ENCODE results near the gene TYK2. TPM values are rescaled to one million over a fixed set of nuclear protein-coding genes. Genes with fewer than 3 reads are reported as not detected.

TYK2 gene
- total RNA-seq, 4 donors from 2014 or later = 48.2 to 115 (median 64.8) TPM

DNA sequence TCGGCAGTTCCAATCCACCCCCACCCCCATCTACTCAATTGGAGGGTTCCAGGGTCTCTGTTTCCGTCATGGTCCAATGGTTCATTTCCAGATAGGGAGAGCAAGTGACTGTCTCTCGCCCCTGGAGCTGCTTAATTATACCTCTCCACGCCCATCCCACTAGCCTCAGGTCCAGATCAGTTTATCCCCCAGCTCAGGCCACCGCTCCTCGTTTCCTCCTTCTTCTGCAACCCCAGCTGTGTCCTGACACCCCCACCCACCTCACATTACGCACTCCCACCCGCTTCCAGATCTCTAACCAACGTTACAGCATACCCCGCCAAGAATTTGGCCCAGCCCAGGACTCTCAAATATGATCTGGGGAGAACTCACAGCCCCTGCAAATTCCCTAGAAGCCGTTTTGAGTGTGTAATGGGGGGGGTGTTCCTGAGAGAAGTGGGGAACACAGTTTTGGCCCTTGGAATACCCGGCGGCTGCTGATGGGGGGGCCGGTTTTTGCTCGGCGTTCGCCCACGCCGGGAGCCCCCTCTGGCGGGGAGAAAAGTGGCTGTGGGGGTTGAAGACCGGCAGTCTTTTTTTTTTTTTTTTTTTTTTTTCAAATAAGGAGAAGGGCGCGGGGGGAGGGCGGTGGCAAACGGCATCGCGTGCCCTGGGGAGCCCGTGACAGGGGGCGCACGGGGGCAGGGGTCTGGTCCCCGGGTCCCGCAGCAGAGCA lies 38.3 kb upstream of the TYK2 start:
- TF ChIP-seq, protein P1, sequence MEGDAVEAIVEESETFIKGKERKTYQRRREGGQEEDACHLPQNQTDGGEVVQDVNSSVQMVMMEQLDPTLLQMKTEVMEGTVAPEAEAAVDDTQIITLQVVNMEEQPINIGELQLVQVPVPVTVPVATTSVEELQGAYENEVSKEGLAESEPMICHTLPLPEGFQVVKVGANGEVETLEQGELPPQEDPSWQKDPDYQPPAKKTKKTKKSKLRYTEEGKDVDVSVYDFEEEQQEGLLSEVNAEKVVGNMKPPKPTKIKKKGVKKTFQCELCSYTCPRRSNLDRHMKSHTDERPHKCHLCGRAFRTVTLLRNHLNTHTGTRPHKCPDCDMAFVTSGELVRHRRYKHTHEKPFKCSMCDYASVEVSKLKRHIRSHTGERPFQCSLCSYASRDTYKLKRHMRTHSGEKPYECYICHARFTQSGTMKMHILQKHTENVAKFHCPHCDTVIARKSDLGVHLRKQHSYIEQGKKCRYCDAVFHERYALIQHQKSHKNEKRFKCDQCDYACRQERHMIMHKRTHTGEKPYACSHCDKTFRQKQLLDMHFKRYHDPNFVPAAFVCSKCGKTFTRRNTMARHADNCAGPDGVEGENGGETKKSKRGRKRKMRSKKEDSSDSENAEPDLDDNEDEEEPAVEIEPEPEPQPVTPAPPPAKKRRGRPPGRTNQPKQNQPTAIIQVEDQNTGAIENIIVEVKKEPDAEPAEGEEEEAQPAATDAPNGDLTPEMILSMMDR (IDR thresholded peaks at IDR 0.05) = no peak
- TF ChIP-seq POLR2A (IDR thresholded peaks at IDR 0.05) = no peak
- DNase-seq (ENCODE audit: low spot score in 2 of 2) = peak in 1 of 2 donors; percentile 75
- H3K4me3 ChIP-seq (ENCODE audit: low read depth, poor library complexity, severe bottlenecking) = no peak overlapping the region
- intact Hi-C loops (cut with DNase I; ENCODE audit: low total_unique reads) = no loop called here
- WGBS, 2 donors = 1 to 3% methylated on average over 21 to 25 of the region's 32 CpGs

DNA sequence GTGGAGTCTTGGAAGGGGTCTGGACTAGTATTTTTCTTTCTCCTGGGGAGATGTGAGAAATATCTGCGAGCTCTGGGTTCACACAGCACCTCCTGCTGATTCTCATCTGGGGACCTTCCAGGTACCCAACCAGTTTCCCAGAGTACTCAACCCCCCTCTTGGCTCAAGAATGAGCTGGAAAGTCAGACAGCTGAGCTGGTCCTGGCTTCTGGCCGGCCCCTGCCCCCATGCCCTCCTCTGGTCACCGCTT lies 37.8 kb upstream of the TYK2 start:
- no peak for DNase-seq (ENCODE audit: low spot score in 2 of 2)
- H3K4me3 ChIP-seq (ENCODE audit: low read depth, poor library complexity, severe bottlenecking) = no peak overlapping the region
- intact Hi-C loops (cut with DNase I; ENCODE audit: low total_unique reads) = no loop called here
- 3 to 6% methylated on average over 3 of the region's 3 CpGs for WGBS, 2 donors
- TF ChIP-seq POLR2A (IDR thresholded peaks at IDR 0.05) = no peak
- TF ChIP-seq, protein P1 (IDR thresholded peaks at IDR 0.05) = no peak

DNA sequence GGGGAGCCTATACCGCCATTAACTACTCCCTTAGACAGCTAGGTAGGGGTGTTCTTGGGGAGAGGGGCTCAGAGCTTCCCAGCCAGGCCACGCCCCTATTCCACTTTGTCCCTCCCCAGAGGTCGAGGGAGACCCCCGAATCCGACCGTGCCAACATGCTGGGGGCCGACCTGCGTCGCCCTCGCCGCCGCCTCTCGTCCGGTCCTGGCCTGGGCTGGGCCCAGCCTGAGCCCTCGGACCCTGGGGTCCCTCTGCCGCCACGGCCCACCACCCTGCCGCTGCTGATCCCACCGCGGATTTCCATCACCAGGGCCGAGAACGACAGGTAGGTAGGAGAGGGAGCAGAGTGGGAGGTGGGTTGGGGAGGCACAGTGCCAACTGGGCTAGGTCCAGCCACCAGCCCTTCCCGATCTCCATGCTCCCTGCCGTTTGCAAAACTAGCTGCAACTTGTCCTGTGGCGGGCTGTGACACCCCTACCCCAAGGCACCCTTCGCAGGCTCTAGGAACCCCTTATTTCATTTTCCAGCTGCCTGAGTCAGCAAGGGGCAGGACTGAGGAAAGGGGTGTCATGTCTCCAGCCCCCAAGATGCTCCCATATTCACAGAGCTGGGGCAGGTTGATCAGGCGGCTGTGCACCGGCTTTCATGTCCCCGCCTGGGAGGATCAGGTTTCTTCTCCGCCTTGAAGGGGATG lies 37.3 kb upstream of the TYK2 start:
- no peak overlapping the region for H3K4me3 ChIP-seq (ENCODE audit: low read depth, poor library complexity, severe bottlenecking)
- 1 to 8% methylated on average over 10 to 22 of the region's 30 CpGs for WGBS, 2 donors
- intact Hi-C loops (cut with DNase I; ENCODE audit: low total_unique reads) = no loop called here
- no peak for DNase-seq (ENCODE audit: low spot score in 2 of 2)
- TF ChIP-seq, protein P1 (IDR thresholded peaks at IDR 0.05) = no peak
- no peak for TF ChIP-seq POLR2A (IDR thresholded peaks at IDR 0.05)

DNA sequence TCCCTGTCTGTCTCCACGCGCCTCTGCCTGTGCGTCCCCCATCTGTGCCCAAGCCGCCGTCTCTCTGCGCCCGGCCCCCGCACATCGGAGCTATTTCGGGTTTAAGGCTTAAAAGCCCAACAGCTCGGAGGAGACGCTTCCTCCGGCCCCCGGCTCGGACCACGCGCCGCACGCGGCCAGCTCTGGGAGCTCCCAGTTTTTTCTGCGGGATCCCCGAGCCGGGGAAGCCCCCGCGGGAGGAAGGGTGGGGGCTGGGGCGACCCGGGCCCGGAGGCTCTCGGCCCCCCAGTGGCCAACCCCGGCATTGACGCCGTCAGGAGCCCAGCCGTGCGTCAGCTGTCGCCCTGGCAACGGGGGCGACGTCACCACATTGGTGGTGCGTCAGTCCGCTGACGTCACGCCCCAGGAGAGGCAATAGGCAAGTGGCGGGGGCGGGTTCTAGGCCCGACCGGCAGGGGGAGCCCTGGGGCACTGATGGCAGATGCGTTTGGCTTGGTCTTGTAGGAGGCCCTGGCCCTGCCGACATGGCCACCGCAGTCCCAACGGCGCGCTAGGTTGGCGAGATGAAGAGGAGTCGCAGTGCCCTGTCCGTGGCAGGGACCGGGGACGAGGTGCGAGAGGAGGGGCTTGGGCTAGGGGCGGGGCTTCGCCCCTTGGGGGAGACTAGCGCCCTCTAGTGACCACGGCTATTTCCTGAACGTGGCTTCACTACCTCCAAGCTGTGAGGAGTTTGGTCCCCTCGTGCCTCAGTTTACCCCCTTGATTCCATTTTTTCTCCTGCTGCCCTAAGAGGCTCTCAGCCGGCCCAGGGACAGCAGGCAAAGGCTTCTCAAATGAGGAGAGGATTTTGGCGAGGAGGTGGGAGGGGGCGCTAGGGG lies 36.2 kb upstream of the TYK2 start:
- no peak for TF ChIP-seq POLR2A (IDR thresholded peaks at IDR 0.05)
- TF ChIP-seq, protein P1 (IDR thresholded peaks at IDR 0.05) = peak in 1 of 3 donors; percentile 91
- peak; percentile 64 to 95 for DNase-seq (ENCODE audit: low spot score in 2 of 2)
- peak overlapping the region; percentile 11 for H3K4me3 ChIP-seq (ENCODE audit: low read depth, poor library complexity, severe bottlenecking)
- intact Hi-C loops (cut with DNase I; ENCODE audit: low total_unique reads) = no loop called here
- 5 to 6% methylated on average over 39 to 67 of the region's 67 CpGs for WGBS, 2 donors

DNA sequence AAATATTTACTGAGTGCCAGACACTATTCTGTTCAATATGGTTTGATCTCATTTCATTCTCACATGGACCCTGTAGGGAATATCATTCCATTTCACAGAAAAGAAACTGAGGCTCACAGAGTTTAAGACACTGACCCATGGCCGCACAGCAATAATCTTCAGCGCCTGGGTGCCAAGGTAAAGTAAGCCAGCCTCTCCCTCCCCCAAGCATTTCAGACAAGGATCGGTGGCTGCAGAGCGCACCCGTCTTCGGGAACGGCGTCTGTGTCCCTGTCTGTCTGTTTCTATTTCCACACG lies 35.7 kb upstream of the TYK2 start:
- intact Hi-C loops (cut with DNase I; ENCODE audit: low total_unique reads) = no loop called here
- TF ChIP-seq, protein P1 (IDR thresholded peaks at IDR 0.05) = no peak
- no peak for TF ChIP-seq POLR2A (IDR thresholded peaks at IDR 0.05)
- peak overlapping the region; percentile 11 for H3K4me3 ChIP-seq (ENCODE audit: low read depth, poor library complexity, severe bottlenecking)
- no peak for DNase-seq (ENCODE audit: low spot score in 2 of 2)
- WGBS, 2 donors = 1 to 7% methylated on average over 9 of the region's 9 CpGs
